ENCODE data around the gene SMC5.
A peak's percentile ranks its signal among the peaks of the same experiment; 100 is the strongest.
"Not testable (repeated sequence)": the region's sequence is repeated elsewhere in the genome, so short reads cannot be mapped to it uniquely, and the experiment has no call there.

SMC5 gene

DNA sequence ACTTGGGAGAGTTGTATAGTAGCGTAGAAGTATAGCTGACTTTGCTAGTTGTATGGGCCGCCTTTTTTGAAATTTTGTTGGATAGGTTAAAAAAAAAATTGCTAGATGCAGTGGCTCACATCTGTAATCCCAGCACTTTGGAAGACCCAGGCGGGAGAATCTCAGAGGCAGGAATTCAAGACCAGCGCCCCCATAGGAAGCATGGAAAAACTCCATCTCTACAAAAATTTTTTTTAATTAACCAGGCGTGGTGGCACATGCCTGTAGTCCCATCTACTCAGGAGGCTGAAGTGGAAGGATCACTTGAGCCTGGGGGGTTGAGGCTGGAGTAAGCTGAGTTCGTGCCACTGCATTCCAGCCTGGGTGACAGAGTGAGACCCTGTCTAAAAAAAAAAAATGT is 59.2 kb downstream of the SMC5 start:
- H3K27me3 ChIP-seq: no peaks in the 10 kb centered on the region
- peaks cover 47% of the 10 kb centered on the region for H3K36me3 ChIP-seq
- H3K4me1 ChIP-seq: no peaks in the 10 kb centered on the region
- no peak overlapping the region for H3K4me3 ChIP-seq (ENCODE audit: low read depth, low read length)
- no peak for DNase-seq
- TF ChIP-seq, protein P1, sequence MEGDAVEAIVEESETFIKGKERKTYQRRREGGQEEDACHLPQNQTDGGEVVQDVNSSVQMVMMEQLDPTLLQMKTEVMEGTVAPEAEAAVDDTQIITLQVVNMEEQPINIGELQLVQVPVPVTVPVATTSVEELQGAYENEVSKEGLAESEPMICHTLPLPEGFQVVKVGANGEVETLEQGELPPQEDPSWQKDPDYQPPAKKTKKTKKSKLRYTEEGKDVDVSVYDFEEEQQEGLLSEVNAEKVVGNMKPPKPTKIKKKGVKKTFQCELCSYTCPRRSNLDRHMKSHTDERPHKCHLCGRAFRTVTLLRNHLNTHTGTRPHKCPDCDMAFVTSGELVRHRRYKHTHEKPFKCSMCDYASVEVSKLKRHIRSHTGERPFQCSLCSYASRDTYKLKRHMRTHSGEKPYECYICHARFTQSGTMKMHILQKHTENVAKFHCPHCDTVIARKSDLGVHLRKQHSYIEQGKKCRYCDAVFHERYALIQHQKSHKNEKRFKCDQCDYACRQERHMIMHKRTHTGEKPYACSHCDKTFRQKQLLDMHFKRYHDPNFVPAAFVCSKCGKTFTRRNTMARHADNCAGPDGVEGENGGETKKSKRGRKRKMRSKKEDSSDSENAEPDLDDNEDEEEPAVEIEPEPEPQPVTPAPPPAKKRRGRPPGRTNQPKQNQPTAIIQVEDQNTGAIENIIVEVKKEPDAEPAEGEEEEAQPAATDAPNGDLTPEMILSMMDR (IDR thresholded peaks at IDR 0.05; ENCODE audit: low read depth, low read length): 0 out of 2 replicates have a peak, but pooled peaks have one; percentile 3
- H3K9me3 ChIP-seq: no peaks in the 10 kb centered on the region

- no peaks in the 10 kb centered on the region for H3K4me1 ChIP-seq
- TF ChIP-seq, protein P1 (IDR thresholded peaks at IDR 0.05; ENCODE audit: low read depth, low read length): no peak
- no peak for DNase-seq
- peaks cover 55% of the 10 kb centered on the region for H3K36me3 ChIP-seq
- no peaks in the 10 kb centered on the region for H3K9me3 ChIP-seq
- H3K27me3 ChIP-seq: no peaks in the 10 kb centered on the region
- H3K4me3 ChIP-seq (ENCODE audit: low read depth, low read length): no peak overlapping the region
These were observed 63.3 kb downstream of the SMC5 start for GRCh38 chr9:70322096-70322495.

- no peak overlapping the region for H3K4me3 ChIP-seq (ENCODE audit: low read depth, low read length)
- TF ChIP-seq, protein P1 (IDR thresholded peaks at IDR 0.05; ENCODE audit: low read depth, low read length): no peak
- peaks cover 50% of the 10 kb centered on the region for H3K36me3 ChIP-seq
- no peak for DNase-seq
- no peaks in the 10 kb centered on the region for H3K4me1 ChIP-seq
- no peaks in the 10 kb centered on the region for H3K9me3 ChIP-seq
- H3K27me3 ChIP-seq: no peaks in the 10 kb centered on the region
These were observed 66.2 kb downstream of the SMC5 start for GRCh38 chr9:70324963-70325362.

- DNase-seq; H3K4me1 ChIP-seq; H3K9me3 ChIP-seq; H3K27me3 ChIP-seq; H3K4me3 ChIP-seq (ENCODE audit: low read depth, low read length): not testable (repeated sequence)
- peaks cover 22% of the 10 kb centered on the region for H3K36me3 ChIP-seq
These were observed 69.8 kb downstream of the SMC5 start for GRCh38 chr9:70328625-70329024.

DNA sequence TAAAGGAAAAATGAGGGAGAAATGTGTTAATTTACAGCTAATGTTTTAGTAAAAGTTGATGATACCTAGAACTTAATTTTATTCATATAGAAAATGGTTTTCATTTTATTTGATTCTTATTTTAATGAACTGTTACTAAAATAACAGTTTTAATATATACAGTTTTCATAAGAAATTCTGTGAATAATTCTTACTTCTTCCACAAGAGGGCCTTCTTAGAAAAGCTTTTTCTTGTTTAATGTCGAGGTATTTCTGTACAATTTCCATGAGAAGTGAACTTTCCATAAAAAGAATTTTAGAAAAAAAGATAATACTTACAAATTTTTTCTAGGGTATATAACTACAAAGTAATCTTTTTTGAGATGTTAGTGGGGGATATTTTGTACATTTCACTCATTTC is 81.8 kb downstream of the SMC5 start:
- TF ChIP-seq, protein P1 (IDR thresholded peaks at IDR 0.05; ENCODE audit: low read depth, low read length): peak; percentile 43; the same call in 1 of the 2 replicates
- Histone ChIP-seq H3K9me3 (no peaks in the 10 kb centered on the region; the same call in 1 of the 2 replicates), H3K36me3 (peaks cover 11% of the 10 kb centered on the region; the same call in 1 of the 2 replicates), H3K27me3 (no peaks in the 10 kb centered on the region), H3K4me3 (ENCODE audit: low read depth, low read length) (no peak overlapping the region), H3K4me1 (no peaks in the 10 kb centered on the region)
- DNase-seq: no peak

DNA sequence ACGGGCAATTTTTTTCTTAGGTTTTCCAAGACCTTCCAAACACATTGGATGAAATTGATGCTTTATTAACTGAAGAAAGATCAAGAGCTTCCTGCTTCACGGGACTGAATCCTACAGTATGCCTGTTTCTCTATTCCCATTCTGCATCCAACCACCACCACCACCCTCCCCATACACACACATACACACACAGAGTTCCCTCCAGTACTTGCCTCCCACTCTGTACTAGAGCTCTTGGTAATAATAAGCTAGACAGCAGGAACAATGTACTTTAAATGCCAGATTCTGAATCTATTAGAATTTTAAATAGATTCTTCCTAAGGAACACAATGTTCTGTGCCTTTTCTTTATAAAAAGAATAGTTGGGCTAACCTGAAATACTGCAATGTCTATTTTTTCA is 88.3 kb downstream of the SMC5 start:
- TF ChIP-seq, protein P1 (IDR thresholded peaks at IDR 0.05; ENCODE audit: low read depth, low read length): no peak
- H3K4me3 ChIP-seq (ENCODE audit: low read depth, low read length): no peak overlapping the region
- no peaks in the 10 kb centered on the region for H3K4me1 ChIP-seq
- no peaks in the 10 kb centered on the region for H3K27me3 ChIP-seq
- H3K9me3 ChIP-seq: no peaks in the 10 kb centered on the region
- no peak for DNase-seq
- peaks cover 38% of the 10 kb centered on the region for H3K36me3 ChIP-seq

DNA sequence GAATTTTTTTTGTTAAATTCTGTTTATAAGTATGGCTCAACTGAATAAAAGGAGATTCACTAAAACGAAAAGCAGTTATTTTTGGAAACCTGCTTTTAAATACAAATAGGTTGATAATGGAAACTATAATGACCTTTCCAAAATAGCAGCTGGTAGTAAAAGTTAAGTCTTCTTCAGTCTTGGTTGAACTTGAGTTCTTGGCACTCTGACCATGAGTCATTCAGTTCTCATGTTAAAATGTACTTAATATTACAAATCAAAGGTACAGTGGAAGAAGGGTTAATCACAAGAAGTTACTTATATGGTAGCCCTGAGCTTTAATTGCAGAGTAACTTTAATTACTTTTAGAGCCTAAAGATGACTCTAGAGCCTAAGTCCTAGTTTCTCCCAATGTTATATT is 93.6 kb downstream of the SMC5 start:
- Histone ChIP-seq H3K9me3 (no peaks in the 10 kb centered on the region), H3K36me3 (peaks cover 32% of the 10 kb centered on the region), H3K27me3 (no peaks in the 10 kb centered on the region), H3K4me3 (ENCODE audit: low read depth, low read length) (no peak overlapping the region), H3K4me1 (no peaks in the 10 kb centered on the region)
- TF ChIP-seq, protein P1 (IDR thresholded peaks at IDR 0.05; ENCODE audit: low read depth, low read length): no peak
- no peak for DNase-seq
